ENCODE measurements around the gene PCGF2.

Gene PCGF2

GRCh38 chr17:38748149-38748891 is at the start of gene PCGF2:
Gene PCGF2, minus strand, starts transcription at chr17:38748336. Its CDS starts 7,934 bp downstream, at chr17:38740402.
- TF ChIP-seq EZH2phosphoT487 (IDR thresholded peaks at IDR 0.05; ENCODE audit: low read length) (no peak), EZH2 (optimal IDR thresholded peaks at IDR 0.05; ENCODE audit: low read depth, low read length) (no peak), CTCF (IDR thresholded peaks at IDR 0.05; ENCODE audit: low read length) (no peak)
- H3K79me2 ChIP-seq (ENCODE audit: low read length) = peaks cover 8% of the 10 kb centered on the region
- H3K4me3 ChIP-seq (ENCODE audit: low read length) = peak within 1 kb of the TSS; percentile 93
- H3K9ac ChIP-seq (ENCODE audit: low read length) = peak within 1 kb of the TSS; percentile 26; the same call in 1 of the 2 replicates
- peaks cover 22% of the 10 kb centered on the region for H3K27me3 ChIP-seq (replicated peaks; ENCODE audit: insufficient read depth, low read length)
- no peaks in the 10 kb centered on the region for H4K20me1 ChIP-seq (ENCODE audit: insufficient read depth, low read length)
- H3K36me3 ChIP-seq (replicated peaks; ENCODE audit: insufficient read depth, low read length) = no peaks in the 10 kb centered on the region
- no peak within 1 kb of the TSS for H3K27ac ChIP-seq (ENCODE audit: low read length)
- peaks cover 25% of the 10 kb centered on the region for H3F3A ChIP-seq (ENCODE audit: insufficient read depth, low read length)
- no peaks in the 10 kb centered on the region for H3K9me2 ChIP-seq (replicated peaks; ENCODE audit: insufficient read depth, low read length)
- no peaks in the 10 kb centered on the region for H3K9me3 ChIP-seq (replicated peaks; ENCODE audit: insufficient read depth, low read length)
- H3K4me1 ChIP-seq (ENCODE audit: low read length) = peaks cover 17% of the 10 kb centered on the region; the same call in 1 of the 2 replicates
- H3K4me2 ChIP-seq (ENCODE audit: low read depth, low read length) = peak within 1 kb of the TSS; percentile 100
- no peak for DNase-seq
- H2AFZ ChIP-seq (ENCODE audit: low read length) = peak within 1 kb of the TSS; percentile 92

- Histone ChIP-seq H3K4me3 (ENCODE audit: low read length) (peak overlapping the region; percentile 89), H3K79me2 (ENCODE audit: low read length) (peaks cover 53% of the 10 kb centered on the region), H3K9ac (ENCODE audit: low read length) (peak overlapping the region; percentile 76; the same call in 1 of the 2 replicates), H3K4me1 (ENCODE audit: low read length) (peaks cover 20% of the 10 kb centered on the region; the same call in 1 of the 2 replicates), H3K27me3 (replicated peaks; ENCODE audit: insufficient read depth, low read length) (no peaks in the 10 kb centered on the region), H3F3A (ENCODE audit: insufficient read depth, low read length) (peaks cover 18% of the 10 kb centered on the region), H3K4me2 (ENCODE audit: low read depth, low read length) (peak overlapping the region; percentile 95), H3K27ac (ENCODE audit: low read length) (no peak overlapping the region), H3K36me3 (replicated peaks; ENCODE audit: insufficient read depth, low read length) (peaks cover 4% of the 10 kb centered on the region; the same call in 1 of the 2 replicates), H2AFZ (ENCODE audit: low read length) (no peak overlapping the region), H3K9me2 (replicated peaks; ENCODE audit: insufficient read depth, low read length) (no peaks in the 10 kb centered on the region), H4K20me1 (ENCODE audit: insufficient read depth, low read length) (no peaks in the 10 kb centered on the region), H3K9me3 (replicated peaks; ENCODE audit: insufficient read depth, low read length) (no peaks in the 10 kb centered on the region)
- no peak for DNase-seq
- TF ChIP-seq EZH2phosphoT487 (IDR thresholded peaks at IDR 0.05; ENCODE audit: low read length) (no peak), EZH2 (optimal IDR thresholded peaks at IDR 0.05; ENCODE audit: low read depth, low read length) (no peak), CTCF (IDR thresholded peaks at IDR 0.05; ENCODE audit: low read length) (no peak)
These were observed 49.7 kb upstream of the PCGF2 start for GRCh38 chr17:38797828-38798227.

DNA sequence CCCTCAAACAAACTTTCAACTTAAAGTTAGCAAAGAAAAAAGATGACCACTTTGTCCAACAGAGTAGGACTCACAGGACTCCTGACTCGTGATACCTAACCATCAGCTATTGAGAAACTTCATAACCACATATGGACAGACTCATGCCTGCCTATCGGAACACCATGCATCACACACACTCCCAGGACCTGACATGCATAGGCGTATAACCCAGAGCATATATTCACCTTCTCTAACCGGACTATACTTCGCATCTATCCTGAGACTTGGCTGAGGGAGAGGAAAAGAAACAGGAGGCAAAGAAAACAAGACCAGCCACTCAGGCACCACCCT is 49.0 kb upstream of the PCGF2 start:
- Histone ChIP-seq H3K4me3 (ENCODE audit: low read length) (no peak overlapping the region), H2AFZ (ENCODE audit: low read length) (no peak overlapping the region), H3K4me1 (ENCODE audit: low read length) (peaks cover 20% of the 10 kb centered on the region; the same call in 1 of the 2 replicates), H3K27ac (ENCODE audit: low read length) (no peak overlapping the region), H3K36me3 (replicated peaks; ENCODE audit: insufficient read depth, low read length) (peaks cover 4% of the 10 kb centered on the region; the same call in 1 of the 2 replicates), H3K4me2 (ENCODE audit: low read depth, low read length) (0 out of 2 replicates have a peak overlapping the region, but pooled peaks have one; percentile 95), H4K20me1 (ENCODE audit: insufficient read depth, low read length) (no peaks in the 10 kb centered on the region), H3K9me2 (replicated peaks; ENCODE audit: insufficient read depth, low read length) (no peaks in the 10 kb centered on the region), H3K79me2 (ENCODE audit: low read length) (peaks cover 58% of the 10 kb centered on the region), H3K9ac (ENCODE audit: low read length) (no peak overlapping the region), H3K27me3 (replicated peaks; ENCODE audit: insufficient read depth, low read length) (no peaks in the 10 kb centered on the region), H3K9me3 (replicated peaks; ENCODE audit: insufficient read depth, low read length) (no peaks in the 10 kb centered on the region), H3F3A (ENCODE audit: insufficient read depth, low read length) (peaks cover 18% of the 10 kb centered on the region)
- no peak for TF ChIP-seq EZH2phosphoT487 (IDR thresholded peaks at IDR 0.05; ENCODE audit: low read length)
- TF ChIP-seq CTCF (IDR thresholded peaks at IDR 0.05; ENCODE audit: low read length) = no peak
- TF ChIP-seq EZH2 (optimal IDR thresholded peaks at IDR 0.05; ENCODE audit: low read depth, low read length) = no peak
- no peak for DNase-seq
